ENCODE measurements around the gene FZD7.
A peak's percentile ranks its signal among the peaks of the same experiment; 100 is the strongest.

FZD7 gene

DNA sequence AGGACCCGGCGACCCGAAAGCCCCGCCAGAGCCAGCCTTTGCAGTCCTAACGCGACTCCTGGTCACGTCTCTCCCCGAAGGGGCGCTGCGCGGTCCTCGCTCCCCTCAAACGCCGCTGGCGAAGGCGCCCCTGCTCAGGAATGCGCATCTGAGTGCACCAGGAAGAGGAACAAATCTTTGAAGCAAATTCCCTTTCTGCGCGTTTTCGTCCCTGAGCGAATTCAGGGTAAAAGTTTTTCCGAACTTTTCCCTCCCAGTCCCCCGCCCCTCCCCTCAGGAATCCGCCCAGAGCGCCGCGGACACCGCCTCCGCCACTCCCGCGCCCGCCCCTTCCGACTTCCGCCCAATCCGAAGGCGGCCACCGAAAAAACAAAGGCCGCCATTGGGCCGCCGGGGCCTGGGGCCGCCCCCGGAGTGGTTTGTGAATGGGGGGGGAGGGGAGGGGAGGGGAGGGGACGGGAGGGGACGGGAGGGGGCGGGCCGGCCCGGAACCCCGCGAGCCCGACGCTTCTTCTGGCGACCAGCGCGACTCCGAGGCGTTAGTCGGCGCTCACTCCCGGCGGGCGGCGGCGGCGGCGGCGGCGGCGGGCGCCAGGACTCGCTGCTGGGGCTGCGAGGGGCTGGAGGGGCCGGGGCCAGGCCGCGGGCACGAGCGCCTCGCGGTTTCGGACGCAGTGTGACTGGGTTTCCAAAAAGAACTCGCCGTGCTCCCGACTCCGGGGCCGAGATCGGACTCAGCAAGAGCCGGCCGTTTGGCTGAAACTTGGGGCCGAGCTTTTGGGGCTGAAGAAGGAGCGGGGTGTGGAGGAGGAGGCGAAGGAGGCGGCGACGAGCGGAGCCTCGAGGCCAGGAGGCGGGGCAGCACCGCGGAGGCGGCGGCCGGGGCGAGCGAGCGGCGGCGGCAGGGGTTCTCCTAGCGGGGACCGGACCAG, at the start of gene FZD7:
Gene FZD7, plus strand, starts transcription at position 539 of the 932 bp plus-strand sequence. CDS start 793 bp downstream, outside the sequence.
- DNase-seq (ENCODE audit: low read depth) = peak; percentile 94
- peak; percentile 24 for TF ChIP-seq CTCF (IDR thresholded peaks at IDR 0.05; ENCODE audit: insufficient read depth, low read depth, low read length, missing control alignments)
- H3K4me3 ChIP-seq (ENCODE audit: low read depth, low read length) = peak within 1 kb of the TSS; percentile 75

DNA sequence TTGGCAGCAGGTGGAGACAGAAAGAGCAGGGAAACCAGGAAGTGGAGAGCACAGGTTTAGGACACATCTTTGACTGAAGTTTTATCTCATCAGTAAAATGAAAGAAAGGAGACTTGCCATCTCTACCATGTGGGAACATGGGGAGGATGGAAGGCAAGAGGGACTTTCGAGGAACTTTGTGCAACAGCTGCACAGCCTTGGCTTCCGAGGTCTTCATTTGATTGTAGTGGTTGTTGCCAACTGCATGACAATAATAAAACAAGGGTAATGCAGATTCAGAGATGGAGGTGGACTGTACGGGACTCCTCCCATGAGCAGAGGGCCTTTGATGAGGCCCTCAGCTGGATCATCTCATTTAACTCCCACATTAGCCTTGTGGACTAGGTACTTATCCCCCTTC, 49.3 kb upstream of the FZD7 start:
- no peak for TF ChIP-seq CTCF (IDR thresholded peaks at IDR 0.05; ENCODE audit: insufficient read depth, low read depth, low read length, missing control alignments)
- no peak overlapping the region for H3K4me3 ChIP-seq (ENCODE audit: low read depth, low read length)
- DNase-seq (ENCODE audit: low read depth) = no peak

DNA sequence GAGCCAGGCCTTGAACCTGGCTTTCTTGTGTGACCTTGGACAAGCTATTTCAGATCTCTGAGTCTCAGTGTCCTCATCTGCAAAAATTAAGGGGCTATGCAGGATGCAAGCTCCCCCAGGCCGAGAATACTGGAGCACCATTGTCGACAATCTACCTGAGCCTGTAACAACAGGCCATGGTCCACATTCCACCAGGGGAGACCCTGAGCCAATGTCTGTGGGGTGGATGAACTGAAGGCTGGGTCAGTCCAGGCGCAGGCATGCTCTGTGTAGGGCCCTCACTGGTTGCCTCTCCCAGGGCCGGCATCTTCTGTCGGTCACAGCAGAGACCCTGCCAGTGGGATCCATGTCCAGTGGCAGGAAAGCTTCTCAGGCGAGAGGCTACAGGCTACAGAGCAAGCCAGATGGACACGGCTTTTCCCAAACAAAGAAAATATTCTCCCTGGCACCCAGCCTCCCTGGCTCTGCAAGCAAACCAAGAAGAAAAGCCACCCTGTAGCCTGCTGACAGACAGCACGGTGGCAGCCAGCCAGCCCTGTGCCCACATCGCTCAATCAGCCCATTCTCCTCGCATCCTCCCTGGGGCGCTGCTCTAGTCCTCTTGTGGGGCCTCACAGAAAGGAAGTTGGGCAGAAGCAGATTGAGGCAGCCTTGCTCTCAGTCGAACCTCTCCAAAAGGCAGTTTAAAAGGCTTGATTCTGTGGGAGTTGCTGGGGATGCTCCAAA, 48.7 kb upstream of the FZD7 start:
- no peak for TF ChIP-seq CTCF (IDR thresholded peaks at IDR 0.05; ENCODE audit: insufficient read depth, low read depth, low read length, missing control alignments)
- DNase-seq (ENCODE audit: low read depth) = peak; percentile 29
- no peak overlapping the region for H3K4me3 ChIP-seq (ENCODE audit: low read depth, low read length)

GRCh38 chr2:201985728-201986462, 47.8 kb upstream of the FZD7 start:
- H3K4me3 ChIP-seq (ENCODE audit: low read depth, low read length) = no peak overlapping the region
- no peak for TF ChIP-seq CTCF (IDR thresholded peaks at IDR 0.05; ENCODE audit: insufficient read depth, low read depth, low read length, missing control alignments)
- DNase-seq (ENCODE audit: low read depth) = no peak

DNA sequence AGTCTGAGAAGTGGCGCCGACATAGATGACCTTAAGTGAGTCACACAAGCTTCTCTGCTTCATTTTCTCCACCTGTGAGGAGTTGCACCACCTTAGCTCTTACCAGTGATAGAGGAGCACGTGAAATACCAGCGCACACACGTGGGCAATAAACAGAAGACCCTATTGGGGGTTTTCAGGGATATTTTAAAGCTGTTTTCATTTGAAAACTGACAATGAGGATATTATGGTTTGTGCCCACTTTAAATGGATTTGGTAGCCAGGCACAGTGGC, 47.3 kb upstream of the FZD7 start:
- TF ChIP-seq CTCF (IDR thresholded peaks at IDR 0.05; ENCODE audit: insufficient read depth, low read depth, low read length, missing control alignments) = no peak
- H3K4me3 ChIP-seq (ENCODE audit: low read depth, low read length) = no peak overlapping the region
- no peak for DNase-seq (ENCODE audit: low read depth)

DNA sequence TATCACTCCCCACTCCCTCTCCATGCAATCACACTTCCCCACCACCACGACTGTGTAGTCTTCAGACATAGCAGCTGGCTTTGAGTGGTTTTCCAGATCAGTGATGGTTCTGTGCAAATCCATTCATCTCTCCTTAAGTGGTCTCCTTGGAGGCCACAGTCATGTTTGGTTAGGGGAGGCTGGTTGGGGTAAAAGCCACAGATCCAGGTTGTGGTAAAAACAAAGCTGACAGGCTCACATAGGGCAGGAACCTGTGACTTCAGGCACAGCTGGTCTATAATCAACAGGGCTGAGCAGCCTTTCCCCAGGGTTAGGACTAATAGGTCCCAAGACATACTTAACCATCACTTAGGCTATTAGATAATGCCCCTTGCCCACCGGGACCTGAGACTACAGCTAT, 46.2 kb upstream of the FZD7 start:
- no peak overlapping the region for H3K4me3 ChIP-seq (ENCODE audit: low read depth, low read length)
- no peak for DNase-seq (ENCODE audit: low read depth)
- no peak for TF ChIP-seq CTCF (IDR thresholded peaks at IDR 0.05; ENCODE audit: insufficient read depth, low read depth, low read length, missing control alignments)
